ENCODE results near the gene SYCP1. TPM values are rescaled to one million over a fixed set of nuclear protein-coding genes. Genes with fewer than 3 reads are reported as not detected.
"Not testable (repeated sequence)": the region's sequence is repeated elsewhere in the genome, so short reads cannot be mapped to it uniquely, and the experiment has no call there.

SYCP1 gene
- total and polyA plus RNA-seq, 10 of the 15 experiments (the other 5 are each of a cell fraction or from before 2014, with no cell fraction given), result not detected

GRCh38 chr1:114828251-114828650 lies 26.4 kb upstream of the SYCP1 start:
- H4K20me1 ChIP-seq (ENCODE audit: control insufficient read depth, insufficient read depth), result no peaks in the 10 kb centered on the region
- POLR2A ChIA-PET, result no interaction called here
- ATAC-seq, result no peak
- SMC1A ChIA-PET (ENCODE audit: uncharacterized antibody, unreplicated experiment), result interaction anchor here (0.6 to 0.7 kb wide), 2 partner anchors 160 to 227 kb away, joined by 3 to 4 read pairs; no protein-coding TSS in a partner anchor
- no peaks in the 10 kb centered on the region; the same call in 2 of the 3 replicates for H3K9me3 ChIP-seq (replicated peaks; ENCODE audit: control insufficient read depth, insufficient read depth, low read length)
- no peaks in the 10 kb centered on the region for H3K27me3 ChIP-seq (replicated peaks in 1 of 2; ENCODE audit: control insufficient read depth in 2 of 2, insufficient read depth in 2 of 2, low read length in 1 of 2)
- H3K27ac ChIP-seq (ENCODE audit: control insufficient read depth, insufficient read depth), result no peak overlapping the region
- DNase-seq (ENCODE audit: low read depth, low spot score), result no peak
- CTCF ChIA-PET, result interaction anchor here (1.7 kb wide), 1 partner anchor 10 kb away, joined by 4 read pairs; no protein-coding TSS in a partner anchor
- RAD21 ChIA-PET (ENCODE audit: unreplicated experiment), result no interaction called here
- no peak overlapping the region for H3K4me3 ChIP-seq
- in situ Hi-C loops (cut with MboI) (no loop called here), intact Hi-C loops (cut with micrococcal nuclease; ENCODE audit: unreplicated experiment) (no loop called here)
- no peaks in the 10 kb centered on the region for H3K79me2 ChIP-seq (ENCODE audit: control insufficient read depth, insufficient read depth, low read length)
- no peak for FAIRE-seq
- no peaks in the 10 kb centered on the region for H3K4me1 ChIP-seq (ENCODE audit: control insufficient read depth, insufficient read depth, low read length)
- no peaks in the 10 kb centered on the region for H3K36me3 ChIP-seq (ENCODE audit: control insufficient read depth in 2 of 2, insufficient read depth in 2 of 2, low read length in 1 of 2)
- TF ChIP-seq SMC3 (IDR thresholded peaks at IDR 0.05; ENCODE audit: borderline replicate concordance, low read length), result no peak
- TF ChIP-seq ASH2L (IDR thresholded peaks at IDR 0.05; ENCODE audit: borderline replicate concordance, low read depth), result no peak
- no peak for TF ChIP-seq ZNF24 (IDR thresholded peaks at IDR 0.05)
- TF ChIP-seq TAF1 (IDR thresholded peaks at IDR 0.05; ENCODE audit: borderline replicate concordance, low read depth, low read length), result no peak
- no peak for TF ChIP-seq YBX1 (IDR thresholded peaks at IDR 0.05)
- TF ChIP-seq PRDM15 (CRISPR knock-in tag; IDR thresholded peaks at IDR 0.05), result no peak
- no peak for TF ChIP-seq ATF7 (IDR thresholded peaks at IDR 0.05; ENCODE audit: low read depth)
- no peak overlapping the region for H3K4me2 ChIP-seq (ENCODE audit: control insufficient read depth, insufficient read depth)
- BruUV-seq (replicated peaks), result no TSS peak
- 2% methylated on average over 5 of the region's 5 CpGs for WGBS (ENCODE audit: insufficient coverage, insufficient replicate concordance, low lambda C conversion rate, missing lambda C conversion rate)
- no peak overlapping the region for H3K9ac ChIP-seq (ENCODE audit: control insufficient read depth, insufficient read depth, low read length)
- H2AFZ ChIP-seq (ENCODE audit: control insufficient read depth, low read depth, low read length), result no peak overlapping the region

GRCh38 chr1:114830075-114830474 lies 24.6 kb upstream of the SYCP1 start:
- in situ Hi-C loops (cut with MboI); intact Hi-C loops (cut with micrococcal nuclease; ENCODE audit: unreplicated experiment); H3K79me2 ChIP-seq (ENCODE audit: control insufficient read depth, insufficient read depth, low read length); SMC1A ChIA-PET (ENCODE audit: uncharacterized antibody, unreplicated experiment); BruUV-seq (replicated peaks); H3K27ac ChIP-seq (ENCODE audit: control insufficient read depth, insufficient read depth); H3K27me3 ChIP-seq (replicated peaks in 1 of 2; ENCODE audit: control insufficient read depth in 2 of 2, insufficient read depth in 2 of 2, low read length in 1 of 2); RAD21 ChIA-PET (ENCODE audit: unreplicated experiment); H4K20me1 ChIP-seq (ENCODE audit: control insufficient read depth, insufficient read depth); H3K4me2 ChIP-seq (ENCODE audit: control insufficient read depth, insufficient read depth); H3K9me3 ChIP-seq (replicated peaks; ENCODE audit: control insufficient read depth, insufficient read depth, low read length); H3K36me3 ChIP-seq (ENCODE audit: control insufficient read depth in 2 of 2, insufficient read depth in 2 of 2, low read length in 1 of 2); H3K9ac ChIP-seq (ENCODE audit: control insufficient read depth, insufficient read depth, low read length); DNase-seq (ENCODE audit: low read depth, low spot score); ATAC-seq; H2AFZ ChIP-seq (ENCODE audit: control insufficient read depth, low read depth, low read length); FAIRE-seq; H3K4me3 ChIP-seq; POLR2A ChIA-PET; H3K4me1 ChIP-seq (ENCODE audit: control insufficient read depth, insufficient read depth, low read length): not testable (repeated sequence)
- CTCF ChIA-PET, result interaction anchor here (1.7 kb wide), 1 partner anchor 8 kb away, joined by 4 read pairs; no protein-coding TSS in a partner anchor
- 0% methylated on average over 1 of the region's 1 CpG for WGBS (ENCODE audit: insufficient coverage, insufficient replicate concordance, low lambda C conversion rate, missing lambda C conversion rate)
